Epithelial cell of proximal tubule (primary cell): ENCODE results near the gene CDH12. TPM values are rescaled to one million over a fixed set of nuclear protein-coding genes. Genes with fewer than 3 reads are reported as not detected.

Experiments
- DNase-seq: peaks from one replicate; pipeline ENCODE4 v3.0.0-alpha.2; 2011; ENCODE audit warnings: low read depth
- H3K4me3 ChIP-seq: 2 replicates; pipeline ENCODE4 v1.5.1; 2011; ENCODE audit warnings: low read depth, mild to moderate bottlenecking, low read length
- total RNA-seq: library from RNA; depleted of rRNA; stranded (reverse); fragments of >200 nt; gene quantifications from 2 replicates; pipeline ENCODE4 v1.2.3, GENCODE V29; 2015
- TF ChIP-seq, protein P1 (sequence below): conservative IDR thresholded peaks from 2 replicates; pipeline ENCODE4 v1.5.1; 2012; ENCODE audit warnings: low read depth, mild to moderate bottlenecking, low read length

Gene CDH12
- total RNA-seq, 1 donor from 2014 or later = not detected

DNA sequence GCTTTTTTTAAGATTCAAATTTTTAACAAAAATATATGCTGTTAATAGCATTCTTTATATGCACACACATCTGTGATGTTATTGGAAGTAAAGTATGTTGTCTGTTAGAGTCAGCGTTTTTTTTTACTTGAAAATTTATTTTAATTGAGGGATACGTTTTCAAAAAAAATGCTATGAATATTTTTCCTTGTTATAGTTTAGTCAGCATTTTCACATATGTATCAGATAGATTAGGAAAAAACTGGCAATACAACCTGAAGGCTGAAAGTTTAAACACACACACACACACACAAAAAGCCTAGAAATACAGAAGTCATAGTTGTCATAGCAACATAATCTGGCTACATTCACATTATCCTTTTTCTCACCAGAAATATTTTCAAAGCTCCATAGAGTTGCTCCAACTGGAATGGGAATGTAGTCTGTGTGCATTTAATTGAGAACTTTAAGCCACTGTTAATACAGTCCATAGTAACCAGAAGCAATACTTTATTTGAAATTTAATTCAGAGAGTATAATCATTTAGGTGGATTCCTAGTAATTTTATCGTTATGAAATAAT lies 116.6 kb downstream of the CDH12 start:
- no peak overlapping the region for H3K4me3 ChIP-seq
- no peak for DNase-seq
- TF ChIP-seq, protein P1, sequence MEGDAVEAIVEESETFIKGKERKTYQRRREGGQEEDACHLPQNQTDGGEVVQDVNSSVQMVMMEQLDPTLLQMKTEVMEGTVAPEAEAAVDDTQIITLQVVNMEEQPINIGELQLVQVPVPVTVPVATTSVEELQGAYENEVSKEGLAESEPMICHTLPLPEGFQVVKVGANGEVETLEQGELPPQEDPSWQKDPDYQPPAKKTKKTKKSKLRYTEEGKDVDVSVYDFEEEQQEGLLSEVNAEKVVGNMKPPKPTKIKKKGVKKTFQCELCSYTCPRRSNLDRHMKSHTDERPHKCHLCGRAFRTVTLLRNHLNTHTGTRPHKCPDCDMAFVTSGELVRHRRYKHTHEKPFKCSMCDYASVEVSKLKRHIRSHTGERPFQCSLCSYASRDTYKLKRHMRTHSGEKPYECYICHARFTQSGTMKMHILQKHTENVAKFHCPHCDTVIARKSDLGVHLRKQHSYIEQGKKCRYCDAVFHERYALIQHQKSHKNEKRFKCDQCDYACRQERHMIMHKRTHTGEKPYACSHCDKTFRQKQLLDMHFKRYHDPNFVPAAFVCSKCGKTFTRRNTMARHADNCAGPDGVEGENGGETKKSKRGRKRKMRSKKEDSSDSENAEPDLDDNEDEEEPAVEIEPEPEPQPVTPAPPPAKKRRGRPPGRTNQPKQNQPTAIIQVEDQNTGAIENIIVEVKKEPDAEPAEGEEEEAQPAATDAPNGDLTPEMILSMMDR = no peak

DNA sequence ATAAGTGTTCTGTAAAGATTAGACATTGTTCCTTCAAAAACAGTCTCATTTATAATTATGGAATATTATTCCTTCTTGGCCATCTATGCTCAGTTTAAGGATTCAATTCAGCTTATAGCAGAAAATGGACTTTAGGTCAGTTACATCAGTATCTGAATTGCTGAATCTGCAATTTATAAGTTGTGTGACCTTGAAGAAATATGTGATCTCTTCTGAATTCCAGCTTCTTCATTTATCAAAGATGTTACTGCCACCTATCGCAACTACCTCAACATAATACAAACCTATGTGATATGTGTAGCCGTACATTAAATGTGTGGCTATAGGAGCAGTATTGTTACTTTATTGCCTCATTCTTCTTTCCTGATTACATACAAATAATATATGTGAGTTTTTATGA lies 118.2 kb downstream of the CDH12 start:
- no peak for DNase-seq
- no peak overlapping the region for H3K4me3 ChIP-seq
- TF ChIP-seq, protein P1 = no peak

DNA sequence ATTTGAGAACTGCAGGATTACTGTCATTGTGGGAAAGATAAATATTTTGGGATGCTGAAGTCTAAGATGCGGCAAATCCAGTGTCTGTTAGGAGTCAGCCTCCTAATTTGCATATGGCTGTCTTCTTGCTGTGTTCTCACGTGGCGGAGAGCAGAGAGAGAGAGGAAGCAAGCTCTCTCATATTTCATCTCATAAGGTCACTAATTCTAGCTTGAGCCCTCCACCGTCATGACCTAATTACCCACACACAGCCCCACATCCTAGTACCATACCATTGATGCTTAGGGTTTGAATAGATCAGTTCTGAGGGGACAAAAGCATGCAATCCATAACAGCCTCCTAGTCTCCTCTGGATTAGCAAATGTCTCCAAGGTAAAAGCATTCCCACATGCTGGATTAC lies 124.5 kb downstream of the CDH12 start:
- TF ChIP-seq, protein P1 = no peak
- no peak for DNase-seq
- H3K4me3 ChIP-seq = no peak overlapping the region

DNA sequence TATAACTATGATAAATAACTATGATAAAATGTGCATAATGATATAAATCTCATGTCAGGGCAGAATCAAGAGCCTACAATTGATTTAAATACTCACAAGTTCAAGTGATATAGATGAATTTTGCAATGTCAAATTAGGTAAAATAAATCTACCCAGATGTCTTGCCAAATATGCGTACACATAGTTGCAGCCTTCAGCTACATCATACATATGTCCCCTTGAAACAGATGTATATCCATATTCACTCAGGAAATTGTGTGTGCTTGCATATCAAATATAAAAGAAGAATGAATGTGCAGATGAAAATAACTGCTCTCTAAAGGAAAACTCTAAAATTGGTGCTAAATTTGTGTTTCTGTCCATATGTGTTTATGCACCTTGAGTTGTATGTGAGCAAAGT lies 130.7 kb downstream of the CDH12 start:
- no peak for DNase-seq
- TF ChIP-seq, protein P1 = no peak

DNA sequence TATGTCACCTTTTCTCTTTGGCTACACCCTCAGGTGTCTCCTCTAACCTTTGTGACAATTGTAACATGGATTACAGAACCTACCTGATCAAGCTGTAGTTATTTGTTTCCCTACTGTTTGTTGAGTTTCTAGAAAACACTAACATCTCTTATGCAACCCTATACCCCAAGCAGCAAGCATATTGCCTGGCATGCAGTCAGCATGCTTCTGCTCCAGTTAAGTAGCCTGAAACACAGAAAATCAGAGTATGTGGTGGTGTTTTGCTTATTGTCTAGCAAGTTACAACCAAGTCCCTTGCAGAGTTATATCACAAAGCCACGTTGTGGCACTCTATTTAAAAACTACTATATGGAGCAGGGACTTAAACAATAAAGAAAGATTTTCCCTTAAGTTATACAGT lies 131.1 kb downstream of the CDH12 start:
- no peak overlapping the region for H3K4me3 ChIP-seq
- TF ChIP-seq, protein P1 = no peak

More for the DNA sequence above, 130.7 kb downstream of the CDH12 start:
- no peak overlapping the region for H3K4me3 ChIP-seq

DNA sequence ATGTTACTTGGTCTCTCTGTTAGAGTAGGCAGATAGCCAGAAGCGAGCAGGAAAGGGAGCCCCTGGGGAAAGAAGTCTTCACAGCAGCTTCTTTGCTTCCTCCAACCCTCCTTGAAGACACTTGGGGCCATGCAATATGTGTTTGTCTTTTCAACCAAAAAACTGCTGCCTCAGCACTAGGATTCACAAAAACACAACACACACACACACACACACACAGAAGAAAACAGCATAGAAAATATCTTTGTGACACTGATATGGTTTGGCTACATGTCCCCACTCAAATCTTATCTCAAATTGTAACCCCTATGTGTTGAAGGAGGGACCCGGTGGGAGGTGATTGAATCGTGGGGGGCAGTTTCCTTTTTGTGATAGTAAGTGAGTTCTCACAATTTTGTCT lies 133.3 kb downstream of the CDH12 start:
- no peak overlapping the region for H3K4me3 ChIP-seq
- TF ChIP-seq, protein P1 = no peak
- DNase-seq = no peak

More for the DNA sequence above, 131.1 kb downstream of the CDH12 start:
- no peak for DNase-seq

DNA sequence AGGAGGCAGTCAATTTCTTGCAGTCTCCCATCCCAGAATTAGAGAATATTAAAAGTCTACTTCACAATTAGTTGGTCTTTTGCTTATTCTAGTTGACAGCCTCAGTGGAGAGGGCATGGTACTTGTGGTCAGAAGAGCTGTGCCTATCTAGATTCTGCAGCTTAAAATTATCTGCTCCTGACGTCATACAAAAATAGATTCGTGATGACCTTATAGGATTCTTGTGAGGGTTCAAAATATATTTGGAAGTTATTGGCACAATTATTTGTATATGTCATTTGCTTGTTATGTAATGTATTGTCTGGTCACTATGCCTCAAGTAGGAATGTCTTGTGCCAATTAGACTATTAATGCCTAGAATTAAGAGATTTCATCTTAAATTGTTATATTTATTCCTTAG lies 142.5 kb downstream of the CDH12 start:
- no peak for DNase-seq
- no peak overlapping the region for H3K4me3 ChIP-seq
- TF ChIP-seq, protein P1 = no peak
